GM04503 (cell line): ENCODE measurements around the gene MNAT1.
"Not testable (repeated sequence)": the region's sequence is repeated elsewhere in the genome, so short reads cannot be mapped to it uniquely, and the experiment has no call there.

Experiments
- DNase-seq: peaks from one replicate; pipeline ENCODE4 v3.0.0-alpha.2; 2012; ENCODE audit warnings: low read depth

Gene MNAT1

DNA sequence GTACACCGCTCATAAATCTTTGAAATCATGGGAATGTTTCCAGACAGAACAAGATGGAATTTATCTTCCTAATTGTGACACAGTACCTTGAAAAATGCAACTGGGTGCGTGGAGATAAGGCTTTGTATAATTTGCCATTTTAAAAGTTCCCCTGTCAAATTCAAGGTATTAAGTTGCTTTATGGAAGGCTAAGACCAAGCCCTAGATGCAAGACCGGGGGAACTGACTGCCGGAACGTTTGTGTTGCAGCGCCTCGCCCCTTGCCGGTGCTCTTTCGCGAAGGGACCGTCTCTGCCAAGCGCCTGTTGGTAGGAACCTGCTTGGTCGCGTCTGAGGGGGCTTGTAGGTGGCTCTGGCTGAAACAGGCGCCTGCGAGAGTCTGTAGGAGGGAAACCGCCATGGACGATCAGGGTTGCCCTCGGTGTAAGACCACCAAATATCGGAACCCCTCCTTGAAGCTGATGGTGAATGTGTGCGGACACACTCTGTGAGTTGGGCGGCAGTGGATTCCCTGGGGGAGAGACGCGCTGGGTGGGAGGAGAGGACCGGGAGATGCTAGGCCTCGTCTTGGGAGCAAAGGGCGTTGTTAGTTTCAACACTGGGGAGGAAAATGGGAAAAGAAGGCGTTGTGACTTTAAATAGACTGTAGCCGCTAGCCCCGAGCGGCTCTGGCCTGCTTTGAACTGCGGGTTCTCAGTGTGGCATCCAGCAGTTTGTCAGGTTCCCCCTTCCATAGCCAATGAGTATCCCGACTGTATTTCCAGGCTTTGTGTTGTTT lies at the start of gene MNAT1:
TSS of gene MNAT1 (plus strand) at position 297 of the 778 bp plus-strand sequence. CDS start at position 399, 102 bp downstream.
- peak; percentile 46 for DNase-seq

DNA sequence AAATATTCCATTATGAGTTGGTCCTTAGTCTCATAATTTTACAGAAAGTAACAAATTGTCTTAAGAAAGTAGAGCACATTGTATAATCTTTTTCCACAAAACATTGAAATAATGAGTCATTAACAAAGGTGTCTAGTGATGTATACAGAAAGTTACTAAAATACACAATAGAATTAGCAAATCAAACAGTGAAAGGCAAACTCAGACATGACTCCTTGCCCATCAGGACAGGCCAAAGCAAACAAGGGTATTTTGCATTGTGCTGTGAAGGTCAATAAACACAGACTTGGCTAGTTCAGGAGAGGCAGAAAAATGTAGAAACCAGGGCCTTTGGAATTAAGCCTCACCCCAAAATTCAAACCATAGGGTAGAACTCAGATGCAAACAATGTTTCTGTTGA lies 47.7 kb upstream of the MNAT1 start:
- no peak for DNase-seq

DNA sequence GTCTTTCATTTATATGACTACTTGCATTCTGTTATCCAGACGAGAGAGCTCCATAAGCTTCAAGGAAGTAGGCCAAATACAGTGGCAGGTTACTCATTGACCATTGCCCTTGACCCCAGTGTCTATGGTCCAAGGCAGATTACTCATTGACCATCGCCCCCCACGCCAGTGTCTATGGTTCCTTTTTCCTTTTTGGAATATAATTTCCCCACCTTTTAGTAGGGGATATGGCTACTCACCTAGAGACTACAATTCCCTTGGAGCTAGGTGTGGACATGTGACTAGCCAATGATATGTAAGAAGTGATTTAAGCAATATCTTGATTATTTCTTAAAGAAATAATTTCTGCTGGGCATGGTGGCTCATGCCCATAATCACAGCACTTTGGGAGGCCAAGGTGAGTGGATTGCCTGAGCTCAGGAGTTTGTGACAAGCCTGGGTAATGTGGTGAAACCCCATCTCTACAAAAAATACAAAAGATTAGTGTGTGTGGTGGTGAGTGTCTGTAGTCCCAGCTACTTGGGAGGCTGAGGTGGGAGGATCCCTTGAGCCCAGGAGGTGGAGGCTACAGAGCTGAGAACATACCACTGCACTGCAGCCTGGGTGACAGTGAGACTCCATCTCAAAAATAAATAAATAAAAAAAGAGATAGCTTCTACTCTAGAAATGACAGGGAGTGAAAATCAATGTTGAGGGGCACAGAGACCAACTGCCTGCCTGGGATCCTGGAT lies 43.0 kb upstream of the MNAT1 start:
- no peak for DNase-seq

DNA sequence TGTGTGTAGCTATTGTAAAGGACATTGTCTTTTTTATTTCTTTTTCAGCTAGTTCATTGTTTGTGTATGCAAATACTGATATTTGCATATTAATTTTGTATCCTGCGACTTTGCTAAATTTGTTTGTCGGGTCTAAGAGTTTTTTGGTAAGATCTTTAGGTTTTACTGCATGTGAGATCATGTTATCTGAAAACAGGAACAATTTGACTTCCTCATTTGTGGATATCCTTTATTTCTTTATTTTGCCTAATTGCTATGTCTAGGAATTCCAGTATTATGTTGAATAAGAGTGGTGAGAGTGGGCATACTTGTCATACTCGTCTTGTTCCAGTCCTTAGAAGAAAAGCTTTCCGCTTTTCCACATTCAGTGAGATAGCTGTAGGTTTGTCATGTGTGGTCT lies 39.2 kb upstream of the MNAT1 start:
- no peak for DNase-seq

DNA sequence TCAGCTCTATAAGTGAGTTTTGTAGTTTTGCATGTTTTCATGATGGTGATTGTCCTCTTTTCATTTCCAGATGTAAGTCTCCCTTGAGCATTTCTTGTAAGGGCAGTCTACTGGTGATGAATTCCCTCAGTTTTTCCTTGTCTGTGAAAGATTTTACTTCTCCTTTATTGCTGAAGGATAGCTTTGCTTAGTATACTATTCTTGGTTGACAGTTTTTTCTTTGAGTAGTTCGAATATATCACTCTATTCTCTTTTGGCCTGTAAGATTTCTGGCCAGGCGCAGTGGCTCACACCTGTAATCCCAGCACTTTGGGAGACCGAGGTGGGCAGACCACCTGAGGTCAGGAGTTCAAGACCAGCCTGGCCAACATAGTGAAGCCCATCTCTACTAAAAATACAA lies 34.0 kb upstream of the MNAT1 start:
- no peak for DNase-seq

DNA sequence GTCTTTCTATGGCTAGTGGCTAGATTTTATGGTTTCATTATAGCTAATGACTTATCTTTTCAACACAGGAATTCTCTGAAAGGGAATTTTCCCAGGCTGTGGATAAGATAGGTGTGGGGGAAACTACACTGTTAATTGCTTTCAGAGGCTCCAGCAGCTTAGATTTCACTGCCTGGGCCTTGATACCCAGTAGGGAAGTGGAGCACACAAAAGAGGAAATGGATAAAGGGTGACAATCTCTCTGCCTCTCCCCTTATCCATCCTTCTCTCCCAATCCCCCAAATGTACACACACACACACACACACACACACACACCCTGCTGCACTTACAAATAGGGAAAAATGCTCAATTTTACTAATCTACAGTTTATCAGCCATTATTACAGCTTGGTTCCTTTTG lies 29.5 kb upstream of the MNAT1 start:
- no peak for DNase-seq

DNA sequence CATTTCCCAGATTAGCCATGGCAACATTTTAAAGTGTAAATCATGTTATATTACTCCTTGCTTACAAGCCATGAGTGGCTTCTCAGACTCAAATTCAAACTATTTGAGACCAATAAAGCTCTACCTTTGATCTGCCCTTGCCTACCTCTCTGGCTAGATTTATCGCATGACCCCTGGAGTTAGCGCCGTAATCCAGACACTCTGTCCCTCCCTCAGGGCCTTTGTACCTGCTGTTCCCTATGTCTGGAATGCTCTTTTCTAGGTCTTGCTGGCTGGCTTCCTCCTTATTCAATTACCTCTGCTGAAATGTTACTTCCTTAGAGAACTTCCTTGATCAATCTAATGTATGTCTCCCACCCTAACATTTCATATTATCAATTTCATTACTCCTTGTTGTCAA lies 26.7 kb upstream of the MNAT1 start:
- DNase-seq = no peak

DNA sequence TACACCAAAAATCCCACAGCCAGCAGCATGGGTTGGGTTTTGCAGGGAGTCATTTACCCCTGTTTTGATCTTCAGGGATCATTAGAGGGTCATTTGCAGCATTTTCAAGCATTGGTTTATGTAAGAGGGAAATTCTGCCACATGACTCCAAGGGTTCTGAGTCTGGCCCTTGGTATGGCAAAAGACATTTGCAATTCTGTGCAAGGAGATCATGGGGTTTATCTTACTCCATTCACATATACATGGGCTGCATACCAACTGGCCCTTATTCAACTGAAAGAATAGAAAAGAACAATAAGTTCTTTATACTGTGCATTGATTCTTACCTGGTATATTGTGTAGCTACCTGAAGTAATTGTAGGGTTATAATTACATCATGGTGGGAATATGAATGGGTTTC lies 24.1 kb upstream of the MNAT1 start:
- no peak for DNase-seq

DNA sequence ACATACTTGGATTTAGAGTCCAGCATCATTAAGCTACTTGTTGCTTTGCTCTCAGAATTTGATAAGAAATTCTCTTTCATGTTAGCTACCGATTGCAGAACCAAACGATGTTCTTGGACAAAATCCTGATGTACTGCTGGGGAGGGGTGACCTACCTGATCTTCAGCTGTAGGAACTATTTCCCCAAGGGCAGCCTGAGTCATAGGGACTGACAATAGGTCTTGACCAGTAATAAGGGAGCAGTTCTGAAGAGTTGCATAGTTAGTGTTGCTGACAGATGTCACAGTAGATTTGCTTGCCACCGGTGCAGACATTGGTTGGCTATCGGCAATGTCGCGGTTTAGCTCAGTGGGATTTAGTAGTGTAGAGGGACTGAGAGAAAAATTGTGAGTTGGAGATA lies 21.0 kb upstream of the MNAT1 start:
- DNase-seq = no peak

DNA sequence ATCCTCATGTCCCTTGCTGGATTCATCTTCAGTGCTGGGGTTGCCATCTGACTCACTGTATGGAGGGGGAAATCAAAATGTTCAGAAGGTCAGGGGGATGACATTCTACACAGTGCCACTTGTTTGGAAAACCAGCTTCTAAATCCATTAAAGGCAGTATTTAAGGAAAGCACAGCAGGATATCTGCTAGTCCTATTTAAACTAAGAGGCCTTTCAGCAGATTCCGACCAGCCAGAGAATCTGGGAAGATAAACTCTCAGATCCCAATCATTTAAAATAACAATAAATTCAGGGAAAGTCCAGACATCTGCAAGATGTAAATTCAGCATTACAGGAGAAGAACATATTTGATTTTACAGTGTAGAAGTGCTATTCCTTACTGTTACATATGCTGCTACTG lies 14.2 kb upstream of the MNAT1 start:
- DNase-seq = no peak

DNA sequence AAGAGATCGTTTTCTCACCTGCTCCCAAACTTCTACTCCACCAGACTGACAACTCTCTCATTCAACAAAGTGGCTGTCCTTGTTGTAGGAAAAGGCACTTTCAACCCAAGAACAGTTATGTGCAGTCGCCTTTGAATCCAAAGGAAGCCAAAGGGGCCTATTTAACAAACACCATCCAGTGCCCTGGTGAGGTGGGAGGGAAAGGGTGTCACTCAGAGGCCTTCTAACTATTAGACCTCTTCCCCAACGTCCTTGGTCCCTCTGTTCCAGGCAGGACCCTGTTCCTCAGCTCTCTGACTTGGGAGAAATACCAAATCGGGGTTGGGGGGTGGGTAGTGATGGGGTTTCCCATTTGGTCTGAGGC lies 13.6 kb upstream of the MNAT1 start:
- DNase-seq = no peak

DNA sequence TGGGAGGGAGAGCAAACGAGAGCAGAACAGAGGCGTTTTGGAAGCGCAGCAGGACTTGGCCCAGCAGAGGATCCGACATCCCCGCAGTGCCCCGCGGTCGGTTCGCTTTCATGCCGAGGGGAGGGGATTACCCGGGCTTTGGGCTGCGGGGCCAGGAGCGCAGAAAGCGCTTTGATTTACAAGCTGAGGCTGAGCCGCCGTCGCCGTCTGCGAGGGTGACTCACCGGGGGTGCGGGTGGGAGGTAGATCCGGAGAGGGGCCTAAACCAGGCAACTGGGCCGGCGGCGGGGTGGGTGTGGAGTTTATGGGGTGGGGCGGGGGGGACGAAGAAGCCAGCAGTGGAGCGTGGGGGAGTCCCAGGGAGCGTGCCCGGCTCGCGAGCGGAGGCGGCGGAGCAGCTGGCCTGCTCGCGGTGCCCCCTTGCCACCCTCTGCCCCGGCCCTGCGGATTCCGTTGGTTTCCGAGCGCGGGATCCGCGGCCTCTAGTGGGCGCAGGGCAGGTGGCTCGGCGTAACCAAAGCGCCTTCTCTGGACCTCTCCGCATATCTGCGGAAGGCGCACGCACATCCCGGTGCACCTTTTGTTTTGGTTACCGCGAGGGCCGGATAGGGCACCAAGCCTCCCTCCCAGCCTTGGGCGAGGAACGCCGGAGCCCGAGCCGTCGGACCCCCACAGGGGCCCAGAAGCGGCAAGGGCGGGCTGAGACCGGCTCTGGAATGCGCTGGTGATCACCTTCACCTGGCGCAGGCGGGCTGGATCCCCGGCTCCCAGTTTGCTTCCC lies 13.0 kb upstream of the MNAT1 start:
- no peak for DNase-seq

DNA sequence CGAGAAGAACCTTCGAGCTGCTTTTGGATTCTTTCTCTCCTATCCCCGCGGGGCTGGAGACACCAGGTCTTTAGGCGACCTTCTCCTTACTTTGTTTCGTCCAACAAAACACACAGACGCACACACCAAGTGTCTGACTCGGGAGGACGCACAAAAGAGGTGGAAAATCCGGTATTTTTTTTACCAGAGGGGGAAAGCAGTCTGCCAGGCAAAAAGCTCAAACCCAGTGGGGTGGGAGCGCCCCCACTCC lies 12.5 kb upstream of the MNAT1 start:
- DNase-seq = no peak

DNA sequence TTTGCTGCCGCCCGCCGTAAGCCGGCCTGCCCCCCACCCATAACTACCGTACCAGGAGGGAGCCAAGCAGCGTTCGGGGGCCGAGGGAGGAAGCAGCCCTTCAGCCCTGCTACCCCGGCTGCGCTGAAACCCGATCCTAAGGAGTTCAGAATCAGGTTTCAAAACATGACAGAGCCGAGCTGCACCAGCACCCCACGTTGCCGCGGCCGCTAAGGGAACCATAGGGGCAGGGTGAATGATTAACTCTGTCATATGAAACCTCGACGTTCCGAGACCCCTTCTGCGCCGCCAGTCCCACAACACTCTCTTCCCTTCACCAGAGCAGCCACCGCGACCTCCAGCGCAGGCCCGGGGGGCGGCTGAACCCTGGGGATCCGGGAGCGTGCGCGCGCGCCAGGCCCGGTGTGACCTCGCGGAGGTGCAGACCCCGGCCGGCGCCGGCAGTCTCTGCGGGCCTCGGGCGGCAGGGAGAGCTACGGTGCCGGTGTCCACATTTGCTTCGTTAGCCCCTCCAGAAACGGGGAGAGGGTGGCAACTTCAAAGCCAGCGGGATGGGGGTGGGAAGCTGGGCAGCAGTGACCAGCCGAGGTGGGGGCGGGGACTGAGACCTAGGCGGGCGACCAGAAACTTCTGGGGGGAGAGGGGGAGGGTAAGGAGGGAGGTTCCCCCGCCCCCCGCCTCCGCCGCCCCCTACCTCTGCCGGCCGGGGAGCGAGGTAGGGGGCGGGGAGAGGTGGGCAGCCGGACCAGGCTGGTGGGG lies 12.0 kb upstream of the MNAT1 start:
- no peak for DNase-seq

DNA sequence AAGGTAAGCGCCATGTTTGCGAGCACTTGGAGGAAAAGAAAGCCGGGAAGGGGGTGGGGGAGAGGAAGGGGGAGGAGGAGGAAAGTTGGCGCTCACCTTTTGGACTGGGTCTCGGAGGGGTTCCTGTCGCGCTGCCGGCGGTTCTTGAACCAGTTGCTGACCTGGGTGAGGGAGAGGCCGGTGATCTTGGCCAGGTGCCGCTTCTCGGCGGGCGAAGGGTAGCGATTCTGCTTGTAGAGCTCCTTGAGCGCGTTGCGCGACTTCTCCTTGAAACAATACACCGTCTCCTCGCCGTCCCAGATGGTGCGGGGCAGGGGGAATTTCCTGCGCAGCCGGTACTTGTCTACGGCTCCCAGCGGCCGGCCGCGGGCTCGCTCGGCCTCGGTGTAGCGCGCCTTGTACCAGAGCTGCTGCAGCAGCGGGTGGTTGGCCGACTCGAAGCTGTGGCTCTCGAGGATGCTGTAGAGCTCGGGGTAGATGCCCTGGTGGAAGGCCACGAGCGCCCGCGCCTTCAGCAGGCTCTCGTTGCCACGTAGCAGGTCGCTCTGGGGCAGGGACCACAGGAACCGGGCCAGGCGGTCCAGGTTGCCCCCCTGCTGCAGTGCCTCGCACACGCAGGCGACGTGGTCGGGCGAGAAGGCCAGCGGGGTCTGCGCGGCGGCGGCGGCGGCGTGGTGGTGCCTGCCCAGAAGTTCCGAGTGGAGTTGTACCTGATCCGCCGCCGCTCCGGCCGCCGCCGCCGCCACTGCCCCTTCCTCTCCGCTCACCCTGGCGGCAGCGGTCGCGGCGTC lies 11.2 kb upstream of the MNAT1 start:
- DNase-seq = no peak

DNA sequence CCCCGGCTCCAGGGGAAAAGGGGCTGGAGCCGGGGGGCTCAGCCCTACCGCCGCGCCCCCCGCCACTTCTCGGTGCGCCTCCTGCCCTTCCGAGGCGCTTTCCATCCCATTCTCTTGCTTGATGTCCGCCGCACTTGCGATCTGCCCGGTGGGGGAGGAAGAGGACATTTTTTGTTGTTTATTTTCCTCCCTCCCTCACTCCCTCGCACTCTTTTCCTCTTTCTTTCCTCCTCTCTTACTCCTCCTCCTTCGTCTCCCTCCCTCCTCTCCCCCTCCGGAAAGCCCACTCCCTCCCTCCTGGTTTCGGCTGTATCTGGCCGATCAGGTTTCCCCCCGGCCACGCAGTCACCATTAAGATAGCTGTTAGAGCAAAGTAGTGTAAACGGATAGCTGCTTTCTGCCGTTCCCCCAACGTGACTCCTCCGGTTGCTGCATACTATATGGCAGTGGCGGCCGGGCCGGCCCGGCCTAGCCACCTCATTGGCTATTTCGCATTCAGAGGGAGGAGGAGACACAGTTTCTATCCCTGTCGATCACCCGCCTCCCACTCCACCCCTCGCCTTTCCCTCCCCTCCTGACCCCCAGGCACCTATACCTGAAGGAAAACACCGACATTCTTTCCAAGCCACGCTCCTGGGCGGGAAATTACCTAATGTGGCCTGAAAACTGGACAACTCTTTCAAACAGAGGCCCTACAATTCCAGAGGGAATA lies 10.5 kb upstream of the MNAT1 start, which contains the start of gene SIX4:
TSS of gene SIX4 (minus strand) at position 445 of the 712 bp plus-strand sequence. CDS start at position 168, 277 bp downstream.
- peak; percentile 48 for DNase-seq

DNA sequence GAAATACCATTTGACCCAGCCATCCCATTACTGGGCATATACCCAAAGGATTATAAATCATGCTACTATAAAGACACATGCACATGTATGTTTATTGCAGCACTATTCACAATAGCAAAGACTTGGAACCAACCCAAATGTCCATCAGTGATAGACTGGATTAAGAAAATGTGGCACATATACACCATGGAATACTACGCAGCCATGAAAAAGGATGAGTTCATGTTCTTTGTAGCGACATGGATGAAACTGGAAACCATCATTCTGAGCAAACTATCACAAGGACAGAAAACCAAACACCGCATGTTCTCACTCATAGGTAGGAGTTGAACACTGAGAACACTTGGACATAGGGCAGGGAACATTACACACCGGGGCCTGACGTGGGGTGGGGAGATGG lies 3.3 kb upstream of the MNAT1 start:
- not testable (repeated sequence) for DNase-seq

DNA sequence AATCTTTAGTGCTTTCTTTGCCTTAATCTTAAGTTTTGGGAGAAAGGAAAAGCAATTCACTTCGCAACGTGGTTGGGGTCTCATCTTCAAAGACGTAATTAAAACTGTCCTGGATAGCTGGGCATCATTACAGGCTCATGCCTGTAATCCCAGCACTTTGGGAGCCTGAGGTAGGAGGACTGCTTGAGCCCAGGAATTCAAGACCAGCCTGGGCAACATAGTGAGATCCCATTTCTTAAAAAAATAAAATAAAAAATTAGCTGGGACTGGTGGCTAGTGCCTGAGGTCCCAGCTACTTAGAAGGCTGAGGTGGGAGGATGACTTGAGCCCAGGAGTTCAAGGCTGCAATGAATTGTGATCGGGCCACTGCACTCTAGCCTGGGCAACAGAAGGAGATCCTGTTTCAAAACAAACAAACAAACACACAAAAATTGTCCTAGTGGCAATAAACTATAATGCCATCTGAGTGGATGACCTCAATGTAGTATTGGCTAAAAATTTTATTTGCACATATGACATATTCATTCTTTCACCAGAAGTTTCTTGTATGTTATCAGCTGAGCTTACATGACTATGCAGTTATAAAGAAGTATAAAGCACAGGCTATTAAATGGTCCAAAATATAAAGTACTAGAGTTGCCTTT lies 1.6 kb upstream of the MNAT1 start:
- DNase-seq = no peak

DNA sequence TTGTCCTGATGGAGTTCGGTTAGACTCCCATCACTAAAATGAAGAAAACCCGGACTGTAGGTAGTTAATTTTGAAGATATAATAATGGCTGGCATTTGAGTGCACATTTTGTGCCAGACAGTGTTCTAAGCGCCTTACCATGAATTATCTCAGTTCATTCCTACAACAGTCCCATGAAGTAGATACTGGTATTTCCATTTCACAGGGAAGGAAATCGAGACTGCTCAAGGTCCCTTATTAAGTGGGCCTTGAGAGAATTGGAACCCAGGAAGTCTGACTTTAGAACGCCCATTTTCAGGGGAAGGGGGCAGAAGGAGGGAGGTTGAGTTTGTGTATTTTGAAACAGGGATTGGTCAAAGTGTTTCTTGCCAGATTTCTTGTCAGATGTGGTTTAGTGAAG lies 855 bp downstream of the MNAT1 start:
- DNase-seq = no peak

DNA sequence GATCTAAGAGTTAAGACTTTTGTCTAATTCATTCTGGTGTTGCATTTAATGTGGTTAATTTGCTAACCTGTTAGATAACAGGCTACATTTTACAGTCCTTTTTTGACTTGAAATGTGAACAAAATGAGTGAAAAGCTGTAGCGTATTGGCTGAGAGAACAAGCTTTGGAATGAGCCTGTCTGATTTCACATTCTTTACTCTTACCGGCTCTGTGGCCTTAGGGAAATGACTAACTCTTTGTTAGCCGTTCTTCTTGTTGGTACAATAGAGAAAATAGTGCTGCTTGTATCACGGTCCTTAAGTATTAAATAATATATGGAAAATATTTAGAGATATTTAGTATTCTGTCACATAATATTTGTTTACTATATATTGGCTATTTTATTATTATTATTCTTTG lies 1.9 kb downstream of the MNAT1 start:
- DNase-seq = peak; percentile 49
